SH-SY5Y (cell line): Measurements from ENCODE around the gene DIAPH1.
A peak's percentile ranks its signal among the peaks of the same experiment; 100 is the strongest.

ENCODE experiments used
- GATA2 ChIP-seq: IDR thresholded peaks from 2 replicates; pipeline ENCODE4 v1.6.1; 2011; ENCODE audit warnings: mild to moderate bottlenecking, low read depth, low read length
- GATA3 ChIP-seq: IDR thresholded peaks from 2 replicates; pipeline ENCODE4 v1.6.1; 2011; ENCODE audit warnings: low read depth, mild to moderate bottlenecking, low read length, moderate library complexity

The DIAPH1 gene

DNA sequence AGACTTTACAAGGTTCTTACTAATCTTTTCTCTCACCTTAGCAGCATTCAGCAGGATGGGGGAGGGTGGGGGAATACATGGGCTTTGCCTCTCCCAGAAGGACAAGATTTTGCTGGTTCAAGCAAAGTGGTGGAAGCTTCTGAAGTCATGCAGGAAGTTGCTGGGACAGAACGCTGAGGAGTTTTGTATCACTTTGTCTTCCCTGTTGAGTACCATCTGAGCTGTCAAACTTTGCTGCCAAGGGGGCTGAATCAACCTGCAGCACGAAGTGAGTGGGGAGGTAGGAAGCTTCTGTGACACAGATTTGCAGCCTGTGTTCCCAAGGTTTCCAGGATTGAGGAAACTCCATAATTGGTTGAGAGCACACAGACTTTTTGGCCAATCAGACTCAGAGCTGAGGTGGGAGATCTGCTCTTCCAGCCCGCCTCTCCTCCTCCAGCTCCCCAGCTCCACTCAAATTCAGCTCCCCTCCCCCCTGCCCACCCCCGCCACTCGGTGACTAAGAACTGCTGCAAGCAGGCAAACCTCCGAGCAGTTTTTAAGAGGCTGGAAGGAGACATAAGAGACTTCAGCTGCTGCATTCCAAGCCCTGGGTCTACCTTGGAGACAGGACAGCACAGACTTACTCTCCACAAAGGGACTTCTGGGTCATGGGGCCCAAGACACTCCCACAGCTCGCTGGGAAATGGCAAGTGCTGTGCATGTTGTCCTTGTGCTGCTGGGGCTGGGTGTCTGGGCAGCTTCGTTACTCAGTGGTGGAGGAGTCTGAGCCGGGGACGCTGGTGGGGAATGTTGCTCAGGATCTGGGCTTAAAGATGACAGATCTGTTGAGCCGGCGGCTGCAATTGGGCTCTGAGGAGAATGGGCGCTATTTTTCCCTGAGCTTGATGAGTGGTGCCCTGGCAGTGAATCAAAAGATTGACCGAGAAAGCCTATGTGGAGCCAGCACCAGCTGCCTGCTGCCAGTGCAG is 129.9 kb downstream of the DIAPH1 start, which contains the start of gene PCDHGC5:
TSS of gene PCDHGC5 (plus strand) at position 491 of the 971 bp plus-strand sequence. CDS start at position 651, 160 bp downstream.
- no peak for TF ChIP-seq GATA3
- TF ChIP-seq GATA2: no peak

DNA sequence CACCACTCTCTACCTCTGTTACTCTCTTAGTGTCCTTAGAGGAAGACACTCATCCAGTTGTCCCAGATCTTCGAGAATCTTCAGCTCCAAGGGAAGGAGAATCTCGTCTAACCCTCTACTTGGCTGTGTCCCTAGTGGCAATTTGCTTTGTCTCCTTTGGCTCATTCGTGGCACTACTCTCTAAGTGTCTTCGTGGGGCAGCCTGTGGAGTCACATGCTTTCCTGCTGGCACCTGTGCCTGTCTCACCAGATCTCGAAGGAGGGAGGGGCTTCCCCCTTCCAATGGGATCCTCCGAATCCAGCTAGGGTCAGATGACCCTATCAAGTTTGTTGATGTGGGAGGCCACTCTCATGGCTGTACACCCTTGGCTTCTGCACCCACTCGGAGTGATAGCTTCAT is 131.7 kb downstream of the DIAPH1 start:
- TF ChIP-seq GATA2 (no peak), GATA3 (no peak)

- TF ChIP-seq GATA3 (no peak), GATA2 (no peak)
These were observed 132.7 kb downstream of the DIAPH1 start for GRCh38 chr5:141486091-141486490.

DNA sequence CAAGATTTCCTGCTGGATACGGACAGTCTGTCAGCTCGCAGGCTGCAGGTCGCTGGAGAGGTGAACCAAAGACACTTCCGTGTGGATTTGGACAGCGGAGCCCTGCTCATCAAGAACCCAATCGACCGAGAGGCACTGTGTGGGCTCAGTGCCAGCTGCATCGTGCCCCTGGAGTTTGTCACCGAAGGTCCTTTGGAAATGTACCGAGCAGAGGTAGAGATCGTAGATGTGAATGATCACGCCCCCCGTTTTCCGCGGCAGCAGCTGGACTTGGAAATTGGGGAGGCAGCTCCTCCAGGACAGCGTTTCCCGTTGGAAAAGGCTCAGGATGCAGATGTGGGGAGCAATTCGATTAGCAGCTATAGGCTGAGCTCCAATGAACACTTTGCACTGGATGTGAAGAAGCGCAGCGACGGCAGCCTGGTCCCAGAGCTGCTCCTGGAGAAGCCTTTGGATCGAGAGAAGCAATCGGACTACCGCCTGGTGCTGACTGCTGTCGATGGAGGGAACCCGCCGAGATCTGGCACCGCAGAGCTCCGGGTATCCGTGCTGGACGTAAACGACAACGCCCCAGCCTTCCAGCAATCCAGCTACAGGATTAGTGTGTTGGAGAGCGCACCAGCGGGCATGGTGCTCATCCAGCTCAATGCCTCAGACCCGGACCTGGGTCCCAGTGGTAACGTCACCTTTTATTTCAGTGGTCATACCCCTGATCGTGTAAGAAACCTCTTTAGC is 133.3 kb downstream of the DIAPH1 start:
- TF ChIP-seq GATA2 (no peak), GATA3 (no peak)

- TF ChIP-seq GATA3 (no peak), GATA2 (no peak)
These were observed 134.0 kb downstream of the DIAPH1 start, which contains the start of gene PCDHGC4 for GRCh38 chr5:141484641-141485311. Gene PCDHGC4 (plus strand): TSS chr5:141485030. CDS start chr5:141485174, 144 bp downstream.

DNA sequence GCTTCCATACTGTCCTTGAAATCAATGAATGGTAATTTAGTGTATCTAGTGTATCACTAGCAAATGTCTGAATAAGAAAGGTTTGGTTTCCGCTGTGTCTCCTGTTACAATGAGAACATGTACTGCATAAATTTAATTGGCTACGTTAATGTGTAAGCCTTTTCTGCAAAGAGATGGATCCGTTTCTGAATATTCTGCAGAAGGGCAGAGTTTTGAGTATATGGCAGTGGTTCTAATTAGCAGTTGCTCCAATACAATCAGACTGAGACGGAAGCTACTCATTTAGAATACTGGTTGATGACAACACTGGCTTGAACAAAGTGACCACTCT is 134.5 kb downstream of the DIAPH1 start:
- TF ChIP-seq GATA2 (no peak), GATA3 (no peak)

DNA sequence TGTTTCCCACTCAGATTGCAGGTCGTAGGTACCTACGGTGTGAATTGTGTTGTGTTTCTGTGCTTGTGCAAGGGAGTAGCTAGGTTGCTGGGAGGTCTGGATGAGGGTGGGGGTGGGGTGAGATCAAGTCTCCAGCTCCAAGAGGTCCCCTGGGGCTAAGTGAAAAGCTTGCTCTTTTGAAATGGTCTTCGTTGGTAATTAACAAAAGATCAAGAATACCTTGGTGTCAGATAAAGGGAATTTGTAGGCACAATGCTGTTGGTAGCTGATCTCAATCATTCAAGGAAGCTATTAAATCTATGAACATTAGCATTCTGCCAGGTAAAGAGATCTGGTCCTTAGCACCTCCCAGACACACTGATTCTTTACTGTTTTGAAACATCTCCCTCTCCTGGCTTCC is 134.9 kb downstream of the DIAPH1 start:
- no peak for TF ChIP-seq GATA3
- TF ChIP-seq GATA2: no peak

DNA sequence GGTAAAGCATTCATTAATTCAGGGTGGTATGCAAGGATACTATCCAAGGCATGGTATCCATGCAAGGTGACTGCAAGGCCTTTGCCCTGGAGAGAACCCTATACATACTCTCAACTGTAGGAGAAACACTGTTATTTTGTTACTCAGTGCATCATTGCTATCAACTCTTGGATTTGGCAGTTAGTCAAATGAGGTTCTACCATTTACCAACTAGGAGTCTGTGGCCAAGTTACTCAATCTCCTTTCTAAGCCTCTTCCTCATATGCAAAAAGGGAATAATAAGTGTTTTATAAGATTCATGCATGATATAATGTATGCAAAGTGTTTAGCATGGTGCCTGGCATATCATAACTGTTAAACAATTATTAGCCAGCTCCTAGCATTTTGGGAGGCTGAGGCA is 139.0 kb downstream of the DIAPH1 start:
- TF ChIP-seq GATA2: no peak

GRCh38 chr5:141478321-141478945 is 140.4 kb downstream of the DIAPH1 start:
- TF ChIP-seq GATA2 (no peak), GATA3 (no peak)

DNA sequence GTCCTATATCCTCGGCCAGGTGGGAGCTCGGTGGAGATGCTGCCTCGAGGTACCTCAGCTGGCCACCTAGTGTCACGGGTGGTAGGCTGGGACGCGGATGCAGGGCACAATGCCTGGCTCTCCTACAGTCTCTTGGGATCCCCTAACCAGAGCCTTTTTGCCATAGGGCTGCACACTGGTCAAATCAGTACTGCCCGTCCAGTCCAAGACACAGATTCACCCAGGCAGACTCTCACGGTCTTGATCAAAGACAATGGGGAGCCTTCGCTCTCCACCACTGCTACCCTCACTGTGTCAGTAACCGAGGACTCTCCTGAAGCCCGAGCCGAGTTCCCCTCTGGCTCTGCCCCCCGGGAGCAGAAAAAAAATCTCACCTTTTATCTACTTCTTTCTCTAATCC is 141.0 kb downstream of the DIAPH1 start:
- no peak for TF ChIP-seq GATA3
- TF ChIP-seq GATA2: no peak

- TF ChIP-seq GATA2: no peak
- no peak for TF ChIP-seq GATA3
These were observed 141.7 kb downstream of the DIAPH1 start for GRCh38 chr5:141477044-141477575.

DNA sequence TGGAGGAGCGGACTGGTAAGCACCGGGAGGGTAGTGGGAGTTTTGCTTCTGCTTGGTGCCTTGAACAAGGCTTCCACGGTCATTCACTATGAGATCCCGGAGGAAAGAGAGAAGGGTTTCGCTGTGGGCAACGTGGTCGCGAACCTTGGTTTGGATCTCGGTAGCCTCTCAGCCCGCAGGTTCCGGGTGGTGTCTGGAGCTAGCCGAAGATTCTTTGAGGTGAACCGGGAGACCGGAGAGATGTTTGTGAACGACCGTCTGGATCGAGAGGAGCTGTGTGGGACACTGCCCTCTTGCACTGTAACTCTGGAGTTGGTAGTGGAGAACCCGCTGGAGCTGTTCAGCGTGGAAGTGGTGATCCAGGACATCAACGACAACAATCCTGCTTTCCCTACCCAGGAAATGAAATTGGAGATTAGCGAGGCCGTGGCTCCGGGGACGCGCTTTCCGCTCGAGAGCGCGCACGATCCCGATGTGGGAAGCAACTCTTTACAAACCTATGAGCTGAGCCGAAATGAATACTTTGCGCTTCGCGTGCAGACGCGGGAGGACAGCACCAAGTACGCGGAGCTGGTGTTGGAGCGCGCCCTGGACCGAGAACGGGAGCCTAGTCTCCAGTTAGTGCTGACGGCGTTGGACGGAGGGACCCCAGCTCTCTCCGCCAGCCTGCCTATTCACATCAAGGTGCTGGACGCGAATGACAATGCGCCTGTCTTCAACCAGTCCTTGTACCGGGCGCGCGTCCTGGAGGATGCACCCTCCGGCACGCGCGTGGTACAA is 142.5 kb downstream of the DIAPH1 start:
- no peak for TF ChIP-seq GATA3
- no peak for TF ChIP-seq GATA2

- TF ChIP-seq GATA3 (no peak), GATA2 (0 out of 2 replicates have a peak, but pooled peaks have one; percentile 24)
These were observed 143.1 kb downstream of the DIAPH1 start, which contains the start of gene PCDHGC3 for GRCh38 chr5:141475625-141476131. Gene PCDHGC3 (plus strand): TSS chr5:141475966. CDS start chr5:141476117, 151 bp downstream.
